Gastrocnemius medialis (tissue), 4 donors: ENCODE measurements around the gene NPTXR.

Source experiments
- CTCF ChIP-seq, 5 experiments: fragments of 450-650 bp in 3 of 5; fragments of 200-600 bp in 2 of 5; sonication (generic) in 2 of 5; IDR thresholded peaks in 4 of 5; conservative IDR thresholded peaks in 1 of 5; 1 replicate in 4 of 5; 2 replicates in 1 of 5; pipeline ENCODE4 v1.5.1; 2016 to 2019; ENCODE audit warnings: antibody characterized with exemption in 5 of 5, mild to moderate bottlenecking in 3 of 5, moderate library complexity in 3 of 5
- POLR2A ChIP-seq, 2 donors: fragments of 450-650 bp; IDR thresholded peaks; one replicate each; pipeline ENCODE4 v1.6.1; 2017; ENCODE audit warnings: antibody characterized with exemption in 2 of 2, mild to moderate bottlenecking in 2 of 2, moderate library complexity in 2 of 2

GRCh38 chr22:38820020-38820419 is 23.8 kb downstream of the NPTXR start:
- TF ChIP-seq CTCF (IDR thresholded peaks at IDR 0.05 in 4 of 5, conservative IDR thresholded peaks at IDR 0.05 in 1 of 5), result no peak
- TF ChIP-seq POLR2A (IDR thresholded peaks at IDR 0.05), result no peak
